ENCODE data around the gene TNNI3. TPM values are rescaled to one million over a fixed set of nuclear protein-coding genes. Genes with fewer than 3 reads are reported as not detected.
A peak's percentile ranks its signal among the peaks of the same experiment; 100 is the strongest.

The TNNI3 gene
- total and polyA plus RNA-seq, 9 of the 15 experiments (the other 6 are each of a cell fraction or from before 2014, with no cell fraction given) = 4.7 to 158 (median 42.0) TPM

GRCh38 chr19:55118401-55118991 is 39.0 kb downstream of the TNNI3 start (continued):
- TF ChIP-seq ARID3B (CRISPR knock-in tag; IDR thresholded peaks at IDR 0.05; ENCODE audit: borderline replicate concordance) (no peak), NFXL1 (CRISPR knock-in tag; IDR thresholded peaks at IDR 0.05) (no peak), ATF7 (IDR thresholded peaks at IDR 0.05) (no peak), ZNF584 (CRISPR knock-in tag; IDR thresholded peaks at IDR 0.05; ENCODE audit: low read depth) (no peak), FOXO4 (CRISPR knock-in tag; IDR thresholded peaks at IDR 0.05) (no peak), FOXJ2 (tag; IDR thresholded peaks at IDR 0.05) (no peak), TAF15 (IDR thresholded peaks at IDR 0.05; ENCODE audit: low read depth, low read length) (no peak), MYBL2 (IDR thresholded peaks at IDR 0.05; ENCODE audit: low read depth) (no peak), MYBL2 (CRISPR knock-in tag; IDR thresholded peaks at IDR 0.05; ENCODE audit: borderline replicate concordance) (no peak), MED1 (CRISPR knock-in tag; IDR thresholded peaks at IDR 0.05; ENCODE audit: borderline replicate concordance) (no peak), USF2 (CRISPR knock-in tag; IDR thresholded peaks at IDR 0.05) (no peak), FOXK1 (CRISPR knock-in tag; IDR thresholded peaks at IDR 0.05; ENCODE audit: borderline replicate concordance) (no peak), ZNF23 (CRISPR knock-in tag; IDR thresholded peaks at IDR 0.05) (no peak), SAFB2 (IDR thresholded peaks at IDR 0.05; ENCODE audit: borderline replicate concordance, low read depth, low read length, severe bottlenecking) (no peak), ZNF609 (CRISPR knock-in tag; IDR thresholded peaks at IDR 0.05; ENCODE audit: borderline replicate concordance) (no peak), NR4A1 (CRISPR knock-in tag; IDR thresholded peaks at IDR 0.05) (no peak), NR4A1 (tag; IDR thresholded peaks at IDR 0.05) (peak; percentile 40; the same call in 1 of the 2 replicates), POLR2A (conservative IDR thresholded peaks at IDR 0.05) (0 out of 2 replicates have a peak, but pooled peaks have one; percentile 46)
